K562 (cell line): ENCODE data around the gene DUOX2. TPM values are rescaled to one million over a fixed set of nuclear protein-coding genes. Genes with fewer than 3 reads are reported as not detected.

Experiments used
- BRCA1 ChIP-seq, 2 experiments: fragments of 450-650 bp in 1 of 2; sonication (generic) in 1 of 2; formaldehyde crosslinking in 1 of 2; IDR thresholded peaks; 2 replicates each; pipeline versions ENCODE4 v1.5.0 to v1.6.1; 2017 to 2020; ENCODE audit warnings: mild to moderate bottlenecking in 1 of 2, missing genetic modification reagents in 1 of 2
- CTCF ChIP-seq, 3 experiments: IDR thresholded peaks in 2 of 3; conservative IDR thresholded peaks in 1 of 3; 2 replicates each; pipeline ENCODE4 v1.5.1; 2011 to 2012; ENCODE audit warnings: low read length in 3 of 3, mild to moderate bottlenecking in 3 of 3, control low read depth in 2 of 3, improper control_type of control experiment in 1 of 3, inconsistent platforms in 1 of 3, low read depth in 1 of 3, mixed read lengths in 1 of 3, moderate library complexity in 1 of 3; ENCODE audit not compliant: insufficient read depth in 2 of 3
- HMG20A ChIP-seq: fragments of 450-650 bp; formaldehyde crosslinking; conservative IDR thresholded peaks from 2 replicates; pipeline ENCODE4 v1.4.0; 2020; ENCODE audit warnings: mild to moderate bottlenecking, mixed read lengths
- KDM4B ChIP-seq, 2 experiments: fragments of 450-650 bp in 1 of 2; sonication (generic) in 1 of 2; IDR thresholded peaks; 2 replicates each; pipeline ENCODE4 v1.6.1; 2016 to 2017; ENCODE audit warnings: borderline replicate concordance in 2 of 2, antibody characterized with exemption in 1 of 2, low read depth in 1 of 2, mild to moderate bottlenecking in 1 of 2
- KHSRP ChIP-seq: fragments of 450-650 bp; IDR thresholded peaks from 2 replicates; pipeline ENCODE4 v1.6.1; 2017
- KLF16 ChIP-seq: IDR thresholded peaks from 2 replicates; pipeline ENCODE4 v1.6.1; 2016; ENCODE audit warnings: antibody characterized with exemption
- MAZ ChIP-seq, 2 experiments: fragments of 450-650 bp in 1 of 2; sonication (generic) in 1 of 2; formaldehyde crosslinking; IDR thresholded peaks in 1 of 2; conservative IDR thresholded peaks in 1 of 2; 2 replicates each; pipeline versions ENCODE4 v1.4.0 to v1.5.0; 2020; ENCODE audit warnings: mild to moderate bottlenecking in 1 of 2, missing genetic modification reagents in 1 of 2
- MEIS2 ChIP-seq: fragments of 450-650 bp; IDR thresholded peaks from 2 replicates; pipeline ENCODE4 v1.6.1; 2014; ENCODE audit warnings: mild to moderate bottlenecking; ENCODE audit not compliant: partially characterized antibody
- NCOA4 ChIP-seq: fragments of 450-650 bp; IDR thresholded peaks from 2 replicates; pipeline ENCODE4 v1.6.1; 2018; ENCODE audit warnings: mild to moderate bottlenecking; ENCODE audit not compliant: partially characterized antibody
- POLR2AphosphoS5 ChIP-seq: IDR thresholded peaks from 2 replicates; pipeline ENCODE4 v1.6.1; 2011; ENCODE audit warnings: mild to moderate bottlenecking, low read depth, low read length, moderate library complexity; ENCODE audit not compliant: control insufficient read depth, insufficient read depth
- RAD21 ChIP-seq, 2 experiments: fragments of 250-450 bp in 1 of 2; fragments of 450-650 bp in 1 of 2; sonication (Bioruptor Pico) in 1 of 2; formaldehyde crosslinking in 1 of 2; IDR thresholded peaks in 1 of 2; conservative IDR thresholded peaks in 1 of 2; 2 replicates each; pipeline versions ENCODE4 v1.4.0 to v1.8.0; 2020 to 2022; ENCODE audit warnings: mild to moderate bottlenecking in 2 of 2, moderate library complexity in 1 of 2
- SMARCA4 ChIP-seq: fragments of 450-650 bp; IDR thresholded peaks from 2 replicates; pipeline ENCODE4 v1.6.1; 2016
- SMC3 ChIP-seq: conservative IDR thresholded peaks from 2 replicates; pipeline ENCODE4 v1.6.1; 2011; ENCODE audit warnings: low read depth, low read length, improper control_type of control experiment; ENCODE audit not compliant: insufficient read depth
- SPI1 ChIP-seq: IDR thresholded peaks from 2 replicates; pipeline ENCODE4 v1.6.1; 2011; ENCODE audit warnings: low read depth, low read length, control low read depth, borderline replicate concordance
- SRF ChIP-seq, 2 experiments: fragments of 250-450, 450-650 bp in 1 of 2; sonication (Bioruptor Pico) in 1 of 2; sonication (generic) in 1 of 2; formaldehyde crosslinking; IDR thresholded peaks; 2 replicates each; pipeline versions ENCODE4 v1.5.0 to v1.5.1; 2020 to 2022; ENCODE audit warnings: mild to moderate bottlenecking in 1 of 2, missing genetic modification reagents in 1 of 2
- ZNF280A ChIP-seq: fragments of 450-650 bp; IDR thresholded peaks from 2 replicates; pipeline ENCODE4 v1.6.1; 2018; ENCODE audit warnings: mild to moderate bottlenecking, low read depth; ENCODE audit not compliant: partially characterized antibody
- ZNF57 ChIP-seq: fragments of 450-650 bp; formaldehyde crosslinking; IDR thresholded peaks from 2 replicates; pipeline ENCODE4 v1.4.0; 2020; ENCODE audit warnings: mild to moderate bottlenecking, moderate library complexity
- ZSCAN32 ChIP-seq: fragments of 450-650 bp; formaldehyde crosslinking; IDR thresholded peaks from 2 replicates; pipeline ENCODE4 v1.4.0; 2020; ENCODE audit warnings: mild to moderate bottlenecking, moderate library complexity
- ZZZ3 ChIP-seq: fragments of 450-650 bp; IDR thresholded peaks from 2 replicates; pipeline ENCODE4 v1.6.1; 2016; ENCODE audit warnings: antibody characterized with exemption, mild to moderate bottlenecking, moderate library complexity
- polyA plus RNA-seq, 8 experiments: library from polyadenylated mRNA; depleted of rRNA in 4 of 8; stranded (reverse) in 5 of 8; unstranded in 3 of 8; fragments of >200 nt; fragmentation: Nextera tagmentation in 2 of 8; fragmentation: Illumina TruSeq in 1 of 8; extraction: Ambion mirVana in 2 of 8; extraction: Trizol in 1 of 8; gene quantifications; 2 replicates each; pipeline versions ENCODE4 v1.2.1 to v1.2.3, GENCODE V29; 2011 to 2014; ENCODE audit warnings: inconsistent platforms in 1 of 8, missing spikeins in 1 of 8
- total RNA-seq, 7 experiments: library from RNA; depleted of rRNA in 6 of 7; stranded (reverse); fragments of >200 nt in 6 of 7; fragmentation: Illumina TruSeq in 2 of 7; extraction: Trizol in 2 of 7; gene quantifications; 2 replicates each; pipeline versions ENCODE4 v1.2.1 to v1.2.3, GENCODE V29; 2011 to 2021; ENCODE audit warnings: low replicate concordance in 1 of 7
- TF ChIP-seq, protein P1 (sequence below): sonication (generic); IDR thresholded peaks from 2 replicates; pipeline ENCODE4 v1.6.1; 2016
- TF ChIP-seq, protein P2 (sequence below): fragments of 450-650 bp; IDR thresholded peaks from 2 replicates; pipeline ENCODE4 v1.6.1; 2016
- TF ChIP-seq, protein P3 (sequence below): fragments of 250-450 bp; sonication (Bioruptor Pico); IDR thresholded peaks from 2 replicates; pipeline ENCODE4 v1.8.0; 2021; ENCODE audit warnings: moderate library complexity, mild to moderate bottlenecking, inconsistent platforms

DUOX2 gene
- total and polyA plus RNA-seq, 9 of the 15 experiments (the other 6 are each of a cell fraction or from before 2014, with no cell fraction given) = 0.01 to 0.03 (median 0.02) TPM; not detected in 6

DNA sequence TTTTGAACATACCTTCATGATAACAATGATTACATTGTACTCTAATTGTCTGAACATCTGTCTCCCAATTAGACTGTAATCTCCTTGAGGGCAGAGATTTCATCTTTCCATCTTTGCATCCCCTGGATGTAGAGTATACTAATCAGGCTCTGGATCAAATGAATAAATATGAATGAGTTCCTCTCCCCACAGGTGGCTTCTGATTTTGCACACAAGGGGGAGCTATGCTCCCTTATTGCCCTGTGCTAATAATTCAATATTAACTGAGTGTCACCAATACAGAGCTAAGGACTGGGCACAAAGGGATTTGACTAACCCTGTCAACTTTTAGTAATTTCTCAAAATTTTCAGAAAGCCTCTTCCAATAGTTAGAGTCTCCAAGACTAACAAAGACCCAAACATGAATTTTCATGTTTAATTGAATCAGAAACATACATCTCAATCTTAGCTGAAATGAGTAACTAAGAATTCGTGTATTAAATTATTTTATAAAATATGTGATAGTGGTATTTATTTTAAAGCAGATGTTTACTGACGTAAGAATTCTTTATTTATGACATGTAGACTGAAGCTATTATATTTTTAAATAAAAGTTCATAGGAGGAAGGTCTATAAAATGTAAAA lies 12.7 kb upstream of the DUOX2 start (continued):
- TF ChIP-seq KLF16 (no peak), KDM4B (IDR thresholded peaks at IDR 0.05; ENCODE audit: borderline replicate concordance in 2 of 2, low read depth in 1 of 2) (no peak), ZNF57 (CRISPR knock-in tag) (no peak), KHSRP (no peak), SPI1 (0 out of 2 replicates have a peak, but pooled peaks have one; percentile 3), SMARCA4 (no peak), RAD21 (CRISPR knock-in tag; conservative IDR thresholded peaks at IDR 0.05 in 1 of 2, IDR thresholded peaks at IDR 0.05 in 1 of 2) (peak; percentile 44 to 72; a peak in 3 of 4 replicates), HMG20A (CRISPR knock-in tag) (no peak), ZNF280A (no peak), MAZ (CRISPR knock-in tag; conservative IDR thresholded peaks at IDR 0.05 in 1 of 2, IDR thresholded peaks at IDR 0.05 in 1 of 2) (no peak), SRF (CRISPR knock-in tag; IDR thresholded peaks at IDR 0.05) (no peak), CTCF (IDR thresholded peaks at IDR 0.05 in 2 of 3, conservative IDR thresholded peaks at IDR 0.05 in 1 of 3; ENCODE audit: insufficient read depth in 2 of 3, low read depth in 1 of 3, low read length in 3 of 3) (peak; percentile 57 to 77 (median 73); a peak in 5 of 6 replicates), NCOA4 (no peak), MEIS2 (no peak), SMC3 (0 out of 2 replicates have a peak, but pooled peaks have one; percentile 36), BRCA1 (IDR thresholded peaks at IDR 0.05) (no peak), BRCA1 (CRISPR knock-in tag; IDR thresholded peaks at IDR 0.05) (no peak), ZZZ3 (no peak), ZSCAN32 (no peak), POLR2AphosphoS5 (no peak)
- TF ChIP-seq, protein P1, sequence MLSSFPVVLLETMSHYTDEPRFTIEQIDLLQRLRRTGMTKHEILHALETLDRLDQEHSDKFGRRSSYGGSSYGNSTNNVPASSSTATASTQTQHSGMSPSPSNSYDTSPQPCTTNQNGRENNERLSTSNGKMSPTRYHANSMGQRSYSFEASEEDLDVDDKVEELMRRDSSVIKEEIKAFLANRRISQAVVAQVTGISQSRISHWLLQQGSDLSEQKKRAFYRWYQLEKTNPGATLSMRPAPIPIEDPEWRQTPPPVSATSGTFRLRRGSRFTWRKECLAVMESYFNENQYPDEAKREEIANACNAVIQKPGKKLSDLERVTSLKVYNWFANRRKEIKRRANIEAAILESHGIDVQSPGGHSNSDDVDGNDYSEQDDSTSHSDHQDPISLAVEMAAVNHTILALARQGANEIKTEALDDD = no peak
- TF ChIP-seq, protein P2, sequence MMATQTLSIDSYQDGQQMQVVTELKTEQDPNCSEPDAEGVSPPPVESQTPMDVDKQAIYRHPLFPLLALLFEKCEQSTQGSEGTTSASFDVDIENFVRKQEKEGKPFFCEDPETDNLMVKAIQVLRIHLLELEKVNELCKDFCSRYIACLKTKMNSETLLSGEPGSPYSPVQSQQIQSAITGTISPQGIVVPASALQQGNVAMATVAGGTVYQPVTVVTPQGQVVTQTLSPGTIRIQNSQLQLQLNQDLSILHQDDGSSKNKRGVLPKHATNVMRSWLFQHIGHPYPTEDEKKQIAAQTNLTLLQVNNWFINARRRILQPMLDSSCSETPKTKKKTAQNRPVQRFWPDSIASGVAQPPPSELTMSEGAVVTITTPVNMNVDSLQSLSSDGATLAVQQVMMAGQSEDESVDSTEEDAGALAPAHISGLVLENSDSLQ = no peak
- TF ChIP-seq, protein P3, sequence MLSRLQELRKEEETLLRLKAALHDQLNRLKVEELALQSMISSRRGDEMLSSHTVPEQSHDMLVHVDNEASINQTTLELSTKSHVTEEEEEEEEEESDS (CRISPR knock-in tag) = no peak
